HG02571 (cell line): ENCODE results near the gene RNF135.
"Not testable (repeated sequence)": the region's sequence is repeated elsewhere in the genome, so short reads cannot be mapped to it uniquely, and the experiment has no call there.

Experiments used
- ATAC-seq: cut with Tn5 transposase; IDR thresholded peaks from one replicate; pipeline ENCODE4 v1.9.1; 2021; ENCODE audit warnings: mild to moderate bottlenecking, moderate library complexity; ENCODE audit not compliant: unreplicated experiment

Gene RNF135

GRCh38 chr17:30970831-30971567, at the start of gene RNF135:
Gene RNF135 (plus strand): TSS chr17:30971039. CDS start chr17:30971074, 35 bp downstream.
- peak; percentile 51 for ATAC-seq

- no peak for ATAC-seq
These were observed 49.2 kb upstream of the RNF135 start, which contains the start of gene ADAP2 for GRCh38 chr17:30921544-30922196. Gene ADAP2 (plus strand): TSS chr17:30921945. CDS start chr17:30922015, 70 bp downstream.

- no peak for ATAC-seq
These were observed 48.4 kb upstream of the RNF135 start for GRCh38 chr17:30922235-30923030.

- ATAC-seq: no peak
These were observed 46.5 kb upstream of the RNF135 start for GRCh38 chr17:30924341-30924740.

GRCh38 chr17:30926516-30926915, 44.3 kb upstream of the RNF135 start:
- no peak for ATAC-seq

- ATAC-seq: no peak
These were observed 43.1 kb upstream of the RNF135 start for GRCh38 chr17:30927756-30928155.

- ATAC-seq: no peak
These were observed 42.3 kb upstream of the RNF135 start for GRCh38 chr17:30928584-30928983.

- ATAC-seq: no peak
These were observed 41.7 kb upstream of the RNF135 start for GRCh38 chr17:30929081-30929633.

GRCh38 chr17:30929861-30930260, 41.0 kb upstream of the RNF135 start:
- not testable (repeated sequence) for ATAC-seq

GRCh38 chr17:30930495-30930894, 40.3 kb upstream of the RNF135 start:
- no peak for ATAC-seq

GRCh38 chr17:30931582-30931981, 39.3 kb upstream of the RNF135 start:
- not testable (repeated sequence) for ATAC-seq

GRCh38 chr17:30933966-30934365, 36.9 kb upstream of the RNF135 start:
- no peak for ATAC-seq

GRCh38 chr17:30939051-30939689, 31.7 kb upstream of the RNF135 start:
- no peak for ATAC-seq

GRCh38 chr17:30942308-30943079, 28.3 kb upstream of the RNF135 start:
- ATAC-seq: no peak

- no peak for ATAC-seq
These were observed 23.0 kb upstream of the RNF135 start for GRCh38 chr17:30947796-30948195.

- ATAC-seq: no peak
These were observed 20.6 kb upstream of the RNF135 start for GRCh38 chr17:30950189-30950588.

GRCh38 chr17:30950669-30951399, 20.0 kb upstream of the RNF135 start:
- no peak for ATAC-seq

- ATAC-seq: no peak
These were observed 18.0 kb upstream of the RNF135 start for GRCh38 chr17:30952638-30953393.
